ENCODE data around the gene PPP1R3F. TPM values are rescaled to one million over a fixed set of nuclear protein-coding genes. Genes with fewer than 3 reads are reported as not detected.

PPP1R3F gene
- 6.6 to 15.0 TPM (median 8.0 TPM) in 3 replicates for total RNA-seq
- long read RNA-seq, transcript PPP1R3F-201 (4 exons, 3,421 nt) = major isoform, 5 of 19 reads
- long read RNA-seq, partial matches to known transcripts = 1 of 19 reads
- long read RNA-seq, other reads (novel, unspliced or antisense) = 13 of 19 reads

- peaks cover 23% of the 10 kb centered on the region for H3K4me1 Mint-ChIP-seq (ENCODE audit: low read depth)
- no peaks in the 10 kb centered on the region for H3K36me3 Mint-ChIP-seq (ENCODE audit: low read depth)
- H3K27me3 Mint-ChIP-seq (ENCODE audit: low read depth) = no peaks in the 10 kb centered on the region
- H3K27ac Mint-ChIP-seq (ENCODE audit: unreplicated experiment) = peak within 1 kb of the TSS; percentile 99
- peak within 1 kb of the TSS; percentile 91 for H3K4me3 Mint-ChIP-seq (ENCODE audit: unreplicated experiment)
- TF ChIP-seq CTCF (IDR thresholded peaks at IDR 0.05) = no peak
- H3K9me3 Mint-ChIP-seq (ENCODE audit: low read depth) = peaks cover 3% of the 10 kb centered on the region
- no peak for DNase-seq (ENCODE audit: low spot score)
Measured at GRCh38 chrX:49269767-49270248, at the start of gene PPP1R3F. Gene PPP1R3F, plus strand, starts transcription at chrX:49269793. Its CDS starts 77 bp downstream, at chrX:49269870.

GRCh38 chrX:49220100-49220499, 49.5 kb upstream of the PPP1R3F start:
- no peak for DNase-seq (ENCODE audit: low spot score)
- H3K36me3 Mint-ChIP-seq (ENCODE audit: low read depth) = no peaks in the 10 kb centered on the region
- H3K4me1 Mint-ChIP-seq (ENCODE audit: low read depth) = no peaks in the 10 kb centered on the region
- TF ChIP-seq CTCF (IDR thresholded peaks at IDR 0.05) = no peak
- H3K9me3 Mint-ChIP-seq (ENCODE audit: low read depth) = peaks cover 10% of the 10 kb centered on the region
- H3K27ac Mint-ChIP-seq (ENCODE audit: unreplicated experiment) = no peak overlapping the region
- peaks cover 11% of the 10 kb centered on the region for H3K27me3 Mint-ChIP-seq (ENCODE audit: low read depth)
- H3K4me3 Mint-ChIP-seq (ENCODE audit: unreplicated experiment) = no peak overlapping the region

- no peak overlapping the region for H3K27ac Mint-ChIP-seq (ENCODE audit: unreplicated experiment)
- H3K36me3 Mint-ChIP-seq (ENCODE audit: low read depth) = no peaks in the 10 kb centered on the region
- no peak for DNase-seq (ENCODE audit: low spot score)
- H3K4me1 Mint-ChIP-seq (ENCODE audit: low read depth) = no peaks in the 10 kb centered on the region
- peaks cover 9% of the 10 kb centered on the region for H3K27me3 Mint-ChIP-seq (ENCODE audit: low read depth)
- H3K4me3 Mint-ChIP-seq (ENCODE audit: unreplicated experiment) = no peak overlapping the region
- H3K9me3 Mint-ChIP-seq (ENCODE audit: low read depth) = peaks cover 8% of the 10 kb centered on the region
- no peak for TF ChIP-seq CTCF (IDR thresholded peaks at IDR 0.05)
Measured at GRCh38 chrX:49221868-49222267, 47.7 kb upstream of the PPP1R3F start.

GRCh38 chrX:49225858-49226257, 43.7 kb upstream of the PPP1R3F start:
- H3K4me1 Mint-ChIP-seq (ENCODE audit: low read depth) = no peaks in the 10 kb centered on the region
- H3K4me3 Mint-ChIP-seq (ENCODE audit: unreplicated experiment) = no peak overlapping the region
- H3K27ac Mint-ChIP-seq (ENCODE audit: unreplicated experiment) = no peak overlapping the region
- no peak for DNase-seq (ENCODE audit: low spot score)
- H3K36me3 Mint-ChIP-seq (ENCODE audit: low read depth) = no peaks in the 10 kb centered on the region
- no peak for TF ChIP-seq CTCF (IDR thresholded peaks at IDR 0.05)
- H3K9me3 Mint-ChIP-seq (ENCODE audit: low read depth) = peaks cover 8% of the 10 kb centered on the region
- H3K27me3 Mint-ChIP-seq (ENCODE audit: low read depth) = peaks cover 8% of the 10 kb centered on the region

GRCh38 chrX:49226946-49227345, 42.6 kb upstream of the PPP1R3F start:
- H3K36me3 Mint-ChIP-seq (ENCODE audit: low read depth) = no peaks in the 10 kb centered on the region
- peaks cover 9% of the 10 kb centered on the region for H3K9me3 Mint-ChIP-seq (ENCODE audit: low read depth)
- no peak for DNase-seq (ENCODE audit: low spot score)
- no peak overlapping the region for H3K27ac Mint-ChIP-seq (ENCODE audit: unreplicated experiment)
- H3K4me1 Mint-ChIP-seq (ENCODE audit: low read depth) = no peaks in the 10 kb centered on the region
- TF ChIP-seq CTCF (IDR thresholded peaks at IDR 0.05) = no peak
- peaks cover 8% of the 10 kb centered on the region for H3K27me3 Mint-ChIP-seq (ENCODE audit: low read depth)
- no peak overlapping the region for H3K4me3 Mint-ChIP-seq (ENCODE audit: unreplicated experiment)

All from chondrocyte (in vitro differentiated cells).